Central memory CD4-positive, alpha-beta T cell (primary cell): ENCODE data around the gene PPP1R3E.
"Not testable (repeated sequence)": the region's sequence is repeated elsewhere in the genome, so short reads cannot be mapped to it uniquely, and the experiment has no call there.

Experiments
- DNase-seq: peaks from one replicate; pipeline ENCODE4 v3.0.0; 2022
- total RNA-seq, 3 experiments: gene quantifications; one replicate each; lab custom pipeline; 2026; lab: John Stamatoyannopoulos, UW

Gene PPP1R3E
- total RNA-seq = 4.4 to 59.6 (median 34.3) reads per million in 3 experiments

- peak; percentile 86 for DNase-seq
Measured at GRCh38 chr14:23302290-23303225, at the start of gene PPP1R3E. TSS of gene PPP1R3E (minus strand) at chr14:23302859. CDS start at chr14:23302576, 283 bp downstream.

GRCh38 chr14:23351681-23352505 is 49.2 kb upstream of the PPP1R3E start:
- DNase-seq = no peak

GRCh38 chr14:23349156-23349845 is 46.6 kb upstream of the PPP1R3E start:
- DNase-seq = no peak

- DNase-seq = no peak
Measured at GRCh38 chr14:23348297-23348655, 45.6 kb upstream of the PPP1R3E start.

- DNase-seq = no peak
Measured at GRCh38 chr14:23347406-23348296, 45.0 kb upstream of the PPP1R3E start.

GRCh38 chr14:23346693-23347405 is 44.2 kb upstream of the PPP1R3E start:
- no peak for DNase-seq

- no peak for DNase-seq
Measured at GRCh38 chr14:23345987-23346692, 43.5 kb upstream of the PPP1R3E start.

GRCh38 chr14:23344481-23344880 is 41.8 kb upstream of the PPP1R3E start:
- no peak for DNase-seq

GRCh38 chr14:23339506-23340268 is 37.0 kb upstream of the PPP1R3E start:
- no peak for DNase-seq

GRCh38 chr14:23335623-23336022 is 33.0 kb upstream of the PPP1R3E start:
- no peak for DNase-seq

- DNase-seq = peak; percentile 50
Measured at GRCh38 chr14:23327947-23328744, 25.5 kb upstream of the PPP1R3E start.

GRCh38 chr14:23326491-23327332 is 24.1 kb upstream of the PPP1R3E start:
- DNase-seq = no peak

GRCh38 chr14:23325746-23326145 is 23.1 kb upstream of the PPP1R3E start:
- not testable (repeated sequence) for DNase-seq

- DNase-seq = no peak
Measured at GRCh38 chr14:23324993-23325392, 22.3 kb upstream of the PPP1R3E start.

- DNase-seq = no peak
Measured at GRCh38 chr14:23324455-23324846, 21.8 kb upstream of the PPP1R3E start.

GRCh38 chr14:23323838-23324454 is 21.3 kb upstream of the PPP1R3E start:
- no peak for DNase-seq
